ENCODE measurements around the gene RALGAPA1.

GRCh38 chr14:35725930-35726329 is 83.2 kb downstream of the RALGAPA1 start:
- TF ChIP-seq CTCF (IDR thresholded peaks at IDR 0.05; ENCODE audit: low read depth, low read length, poor library complexity, severe bottlenecking) (no peak), EZH2phosphoT487 (IDR thresholded peaks at IDR 0.05; ENCODE audit: borderline replicate concordance, low read length) (no peak)

Measured in DOHH2 (cell line).